Suppressor macrophage treated with lipopolysaccharide for 4 hours (primary cell): ENCODE measurements around the gene RAB9A.
"Not testable (repeated sequence)": the region's sequence is repeated elsewhere in the genome, so short reads cannot be mapped to it uniquely, and the experiment has no call there.

ENCODE experiments used
- DNase-seq: peaks from one replicate; pipeline ENCODE4 v3.0.0-alpha.2; 2020

The RAB9A gene

DNA sequence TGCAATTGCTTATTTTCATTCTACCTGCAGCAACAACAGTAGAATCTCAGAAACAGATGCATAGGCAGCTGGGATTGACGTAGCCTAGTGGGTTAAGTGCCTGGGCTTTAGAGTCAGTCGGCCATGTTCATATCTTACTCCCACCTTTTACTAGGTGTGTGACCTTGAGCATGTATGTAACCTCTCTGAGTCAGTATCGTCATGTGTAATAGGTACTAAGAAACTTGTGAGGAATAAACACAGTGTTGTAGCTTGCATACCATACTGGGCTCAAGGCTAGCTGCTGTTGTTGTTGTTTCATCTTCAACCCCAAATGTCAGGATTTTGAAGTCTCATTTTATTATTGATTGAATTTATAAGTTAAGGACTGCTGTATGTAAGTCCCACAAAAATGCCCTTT lies 14.2 kb downstream of the RAB9A start:
- DNase-seq, result no peak

DNA sequence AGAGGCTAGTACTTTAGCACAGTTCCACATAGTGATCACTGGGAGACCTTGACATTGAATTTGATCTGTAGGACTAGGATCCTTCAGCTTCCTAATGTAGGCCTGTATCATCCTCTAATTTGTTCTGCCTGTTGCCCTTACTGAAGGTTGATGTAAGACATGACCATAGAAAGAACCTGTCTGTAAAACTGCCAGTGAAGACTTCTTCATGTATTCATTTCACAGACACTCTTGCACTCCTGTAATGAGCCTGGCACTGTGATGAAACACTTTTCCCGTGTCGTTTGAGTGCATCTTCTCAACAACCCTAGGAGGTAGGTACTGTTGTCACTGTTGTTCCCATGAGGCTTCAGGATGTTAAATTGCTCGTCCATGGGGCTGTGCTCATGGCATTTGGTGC lies 14.7 kb downstream of the RAB9A start:
- no peak for DNase-seq

DNA sequence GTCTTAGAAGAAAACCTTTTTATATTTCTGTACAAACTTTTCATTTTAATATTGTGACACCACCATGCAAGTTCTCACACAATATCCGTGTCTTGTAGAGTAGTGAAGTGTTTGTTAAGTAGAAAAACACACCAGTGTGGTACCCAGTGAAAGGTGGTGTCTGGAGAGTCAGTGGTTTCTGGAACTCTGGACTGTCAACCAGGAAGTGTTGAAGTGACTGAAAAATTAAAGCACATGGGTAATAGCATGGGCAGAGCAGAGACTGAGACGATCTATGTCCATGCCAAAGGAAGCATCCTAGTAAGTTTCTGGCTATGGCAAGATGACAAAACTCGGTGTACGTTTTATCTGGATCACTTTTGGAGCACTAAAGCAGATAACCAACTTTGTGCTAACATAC lies 22.2 kb downstream of the RAB9A start:
- no peak for DNase-seq

DNA sequence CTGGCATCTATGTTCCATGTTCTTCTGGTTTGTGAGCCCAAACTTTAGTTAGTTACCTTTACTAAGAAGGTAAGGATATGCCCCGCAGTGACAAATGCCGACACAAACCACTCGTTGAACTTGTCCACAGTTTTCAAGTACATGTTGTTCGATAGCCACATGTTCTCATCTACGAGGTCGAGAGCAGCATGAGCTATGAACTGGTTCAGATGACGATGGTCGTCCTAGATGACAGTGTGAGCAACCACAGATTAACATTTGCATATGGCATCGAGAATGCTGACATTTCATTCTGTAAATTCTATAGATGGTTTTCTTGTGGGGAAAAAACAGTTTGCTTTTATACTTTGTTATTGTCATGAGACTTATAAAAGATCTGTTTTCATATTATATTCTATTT lies 27.5 kb downstream of the RAB9A start:
- DNase-seq, result no peak

DNA sequence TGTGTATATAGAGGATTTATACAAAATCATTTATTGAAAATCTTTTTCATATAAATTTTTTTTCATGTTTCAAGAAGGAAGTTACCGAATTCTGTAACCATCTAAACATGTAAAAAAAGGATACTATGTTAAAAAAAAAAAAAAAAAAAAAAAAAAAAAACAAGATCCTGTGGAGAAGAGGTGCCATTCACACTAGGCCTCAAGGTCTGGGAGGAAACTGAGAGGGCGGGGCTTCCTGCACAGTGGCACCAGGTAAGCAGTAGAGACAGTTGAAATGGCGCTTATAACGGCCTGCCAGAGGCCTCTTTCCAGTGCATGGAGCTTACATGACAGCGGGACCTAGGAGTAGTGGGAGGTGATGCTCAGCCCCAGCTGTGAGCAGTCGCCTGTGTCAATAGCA lies 28.0 kb downstream of the RAB9A start:
- no peak for DNase-seq

DNA sequence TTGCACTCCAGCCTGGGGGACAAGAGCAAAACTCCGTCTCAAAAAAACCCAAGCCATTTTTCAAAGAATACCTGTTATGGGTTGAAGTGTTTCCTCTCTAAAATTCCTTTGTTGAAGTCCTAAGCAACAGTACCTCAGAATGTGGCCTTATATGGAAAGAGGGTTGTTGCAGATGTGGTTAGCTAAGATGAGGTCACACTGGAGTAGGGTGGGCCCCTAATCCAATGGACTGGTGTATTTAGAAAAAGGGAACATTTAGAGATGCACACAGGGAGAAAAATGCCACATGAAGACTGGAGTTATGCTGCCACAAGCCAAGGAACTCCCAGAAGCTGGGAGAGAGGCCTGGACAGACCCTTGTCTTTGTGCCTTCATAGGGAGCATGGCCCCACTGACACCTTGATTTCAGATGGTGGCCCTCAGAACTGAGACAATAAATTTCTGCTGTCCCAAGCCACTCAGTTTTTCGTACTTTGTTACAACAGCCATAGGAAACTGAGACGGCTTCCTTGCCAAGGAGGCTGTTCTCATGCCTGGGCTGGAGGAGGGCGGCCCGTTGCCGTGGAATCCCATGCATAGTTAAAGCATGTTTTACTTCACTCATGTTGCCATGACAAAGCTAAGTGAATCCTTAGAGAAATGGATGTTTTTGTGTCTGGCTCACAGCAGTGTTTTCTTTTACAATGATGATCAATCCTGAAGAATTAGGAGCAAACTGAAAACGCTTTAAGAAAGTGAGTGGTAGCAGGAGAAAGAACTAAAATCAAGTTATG lies 29.0 kb downstream of the RAB9A start:
- no peak for DNase-seq

DNA sequence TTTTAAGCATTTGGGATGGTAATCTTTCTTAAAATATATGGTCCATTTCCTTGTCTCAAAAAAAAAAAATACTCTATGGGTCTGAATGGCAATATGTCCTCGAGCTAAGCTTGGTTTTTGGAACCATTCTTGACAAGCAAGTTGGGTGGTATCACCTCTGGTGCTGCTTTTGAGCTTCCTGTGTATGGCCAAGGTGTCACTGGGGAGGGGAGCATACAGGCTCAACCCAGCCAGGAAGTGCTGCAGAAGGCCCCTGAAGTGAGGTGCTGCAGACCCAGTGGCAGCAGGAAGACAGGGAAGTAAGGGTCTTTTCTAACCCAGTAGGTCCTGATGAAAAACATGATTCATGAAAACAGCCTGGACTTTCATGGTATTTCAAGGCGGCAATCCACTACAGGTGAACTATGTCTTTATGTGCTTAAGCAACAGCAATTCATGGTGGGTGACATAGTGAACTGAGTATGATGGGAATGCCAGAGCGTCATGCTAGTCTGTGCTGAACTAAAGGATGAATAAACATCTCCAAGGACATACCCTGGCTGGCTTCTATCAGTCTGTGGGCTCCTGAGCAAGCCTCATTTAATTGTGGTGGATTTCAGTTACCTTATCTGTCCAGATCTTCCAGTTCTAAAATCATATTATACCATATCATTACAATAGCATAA lies 30.4 kb downstream of the RAB9A start:
- DNase-seq, result no peak

DNA sequence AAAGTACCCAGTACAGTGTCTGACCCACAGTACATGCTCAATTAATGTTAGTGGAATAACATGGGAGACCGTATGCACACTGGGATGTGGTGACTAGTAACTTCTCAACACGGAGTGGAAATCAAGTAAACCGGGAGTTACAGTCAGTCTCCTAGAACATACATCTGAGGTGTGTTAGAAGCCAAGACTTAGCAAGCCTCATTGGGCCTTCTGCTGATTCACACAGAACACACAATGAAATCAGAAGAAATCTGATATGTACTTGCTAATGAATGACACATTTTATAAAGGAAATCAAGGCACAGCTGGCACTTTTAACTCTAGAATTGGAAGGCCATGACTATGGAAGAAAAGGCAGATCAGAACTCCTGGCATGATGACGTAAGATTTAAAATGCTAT lies 32.4 kb downstream of the RAB9A start:
- DNase-seq, result no peak

DNA sequence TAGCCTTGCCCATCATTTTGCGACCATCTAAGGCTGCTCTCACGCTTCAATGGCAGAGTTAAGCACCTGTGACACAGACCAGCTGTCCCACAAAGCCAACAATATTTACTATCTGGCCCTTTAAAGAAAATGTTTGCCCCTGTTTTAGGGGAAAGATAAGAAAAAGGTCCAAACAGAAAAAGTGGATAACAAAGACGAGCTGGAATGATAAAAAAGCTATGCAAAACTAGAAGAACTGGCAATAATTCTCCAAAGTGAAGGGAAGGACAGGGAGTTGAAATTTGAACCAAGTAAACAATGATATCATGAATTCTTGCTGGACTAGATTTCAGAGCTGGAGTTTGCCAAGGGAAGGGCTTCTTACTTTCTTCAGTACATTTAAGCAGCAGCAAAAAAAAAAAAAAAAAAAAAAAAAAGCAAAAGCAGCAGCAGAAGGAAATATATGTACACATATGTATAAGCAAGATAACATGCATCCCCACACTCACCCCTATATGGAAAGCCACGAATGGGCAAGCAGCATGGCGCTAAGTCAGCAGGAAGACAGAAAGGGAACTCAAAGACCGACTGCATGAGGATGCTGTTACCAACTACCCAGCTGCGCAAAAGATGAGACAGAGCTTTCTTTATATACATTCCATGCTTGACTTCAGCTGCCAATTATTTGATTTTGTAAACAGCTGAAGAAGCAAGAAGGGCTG lies 33.0 kb downstream of the RAB9A start:
- no peak for DNase-seq

DNA sequence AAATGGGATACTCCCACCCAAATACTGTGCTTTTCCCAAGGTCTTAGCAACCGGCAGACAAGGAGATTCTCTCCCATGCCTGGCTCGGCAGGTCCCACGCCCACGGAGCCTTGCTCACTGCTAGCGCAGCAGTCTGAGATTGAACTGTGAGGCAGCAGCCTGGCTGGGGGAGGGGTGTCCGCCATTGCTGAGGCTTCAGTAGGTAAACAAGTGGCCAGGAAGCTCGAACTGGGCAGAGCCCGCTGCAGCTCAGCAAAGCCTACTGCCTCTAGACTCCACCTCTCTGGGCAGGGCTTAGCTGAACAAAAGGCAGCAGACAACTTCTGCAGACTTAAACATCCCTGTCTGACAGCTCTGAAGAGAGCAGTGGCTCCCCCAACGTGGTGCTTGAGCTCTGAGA lies 36.0 kb downstream of the RAB9A start:
- DNase-seq, result not testable (repeated sequence)

DNA sequence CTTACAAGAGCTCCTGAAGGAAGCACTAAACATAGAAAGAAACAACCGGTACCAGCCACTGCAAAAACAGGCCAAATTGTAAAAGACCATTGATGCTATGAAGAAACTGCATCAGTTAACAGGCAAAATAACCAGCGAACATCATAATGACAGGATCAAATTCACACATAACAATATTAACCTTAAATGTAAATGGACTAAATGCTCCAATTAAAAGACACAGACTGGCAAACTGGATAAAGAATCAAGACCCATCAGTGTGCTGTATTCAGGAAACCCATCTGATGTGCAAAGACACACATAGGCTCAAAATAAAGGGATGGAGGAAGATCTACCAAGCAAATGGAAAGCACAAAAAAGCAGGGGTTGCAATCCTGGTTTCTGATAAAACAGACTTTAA lies 37.7 kb downstream of the RAB9A start:
- not testable (repeated sequence) for DNase-seq

DNA sequence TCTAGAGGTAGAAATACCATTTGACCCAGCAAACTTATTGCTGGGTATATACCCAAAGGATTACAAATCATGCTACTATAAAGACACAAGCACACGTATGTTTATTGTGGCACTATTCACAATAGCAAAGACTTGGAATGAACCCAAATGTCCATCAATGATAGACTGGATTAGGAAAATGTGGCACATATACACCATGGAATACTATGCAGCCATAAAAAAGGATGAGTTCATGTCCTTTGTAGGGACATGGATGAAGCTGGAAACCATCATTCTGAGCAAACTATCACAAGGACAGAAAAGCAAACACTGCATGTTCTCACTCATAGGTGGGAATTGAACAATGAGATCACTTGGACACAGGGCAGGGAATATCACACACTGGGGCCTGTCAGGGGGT lies 41.6 kb downstream of the RAB9A start:
- not testable (repeated sequence) for DNase-seq

DNA sequence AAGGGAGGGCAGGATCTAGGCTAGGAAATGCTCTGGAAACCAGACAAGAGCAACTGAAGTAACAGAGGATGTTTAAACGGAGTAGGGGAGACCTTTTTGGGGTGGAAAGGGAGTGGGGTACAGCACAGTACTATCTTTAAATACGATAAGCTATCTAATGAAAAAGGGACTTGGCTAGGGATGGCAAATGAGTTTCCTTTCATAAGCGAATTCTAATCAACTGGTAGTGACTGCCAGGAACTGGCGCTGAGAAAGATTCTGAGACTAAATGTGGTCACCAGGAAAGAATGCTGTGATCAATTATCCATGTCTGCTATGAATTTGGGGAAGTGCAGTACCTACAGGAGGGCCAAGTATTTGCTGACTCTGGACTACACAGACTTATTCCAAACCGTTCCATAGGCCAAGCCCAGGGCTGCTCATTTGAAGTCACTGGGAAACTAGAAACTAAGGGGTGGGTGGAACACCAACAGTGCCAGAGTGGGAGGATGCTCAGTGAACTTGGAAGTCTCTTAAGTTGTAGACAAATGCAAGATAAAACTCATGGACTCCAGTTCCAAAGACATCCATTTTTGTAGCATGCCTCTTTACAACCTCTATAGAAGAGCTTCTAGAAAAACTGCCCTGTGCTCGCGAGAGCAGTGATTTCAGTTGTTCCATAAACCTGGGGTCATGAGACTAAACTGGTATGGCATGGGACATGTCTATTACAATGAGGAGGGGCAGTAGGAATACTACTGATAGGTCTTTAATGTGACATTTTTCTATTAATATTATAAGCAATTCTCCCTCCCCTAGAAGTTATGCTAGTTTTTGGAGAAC lies 43.5 kb downstream of the RAB9A start:
- DNase-seq, result no peak

DNA sequence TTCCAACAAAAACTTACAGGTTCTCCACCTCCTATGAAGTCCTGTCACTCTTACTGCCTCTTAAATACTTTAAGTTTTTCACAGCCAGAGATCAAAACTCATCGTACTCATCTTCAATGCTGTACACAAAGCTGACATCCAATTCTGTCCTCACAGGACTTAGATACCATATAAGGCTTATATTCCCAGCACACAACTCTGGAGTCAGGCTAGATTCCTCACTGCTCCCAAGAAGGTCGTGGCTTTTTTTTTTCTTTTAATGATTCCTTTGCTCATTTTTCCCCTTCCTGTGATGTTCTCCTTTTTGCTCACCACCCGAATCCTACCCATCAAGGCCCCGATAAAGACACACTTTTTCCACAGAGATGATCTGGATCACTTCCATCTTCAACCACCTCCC lies 44.6 kb downstream of the RAB9A start:
- DNase-seq, result no peak

DNA sequence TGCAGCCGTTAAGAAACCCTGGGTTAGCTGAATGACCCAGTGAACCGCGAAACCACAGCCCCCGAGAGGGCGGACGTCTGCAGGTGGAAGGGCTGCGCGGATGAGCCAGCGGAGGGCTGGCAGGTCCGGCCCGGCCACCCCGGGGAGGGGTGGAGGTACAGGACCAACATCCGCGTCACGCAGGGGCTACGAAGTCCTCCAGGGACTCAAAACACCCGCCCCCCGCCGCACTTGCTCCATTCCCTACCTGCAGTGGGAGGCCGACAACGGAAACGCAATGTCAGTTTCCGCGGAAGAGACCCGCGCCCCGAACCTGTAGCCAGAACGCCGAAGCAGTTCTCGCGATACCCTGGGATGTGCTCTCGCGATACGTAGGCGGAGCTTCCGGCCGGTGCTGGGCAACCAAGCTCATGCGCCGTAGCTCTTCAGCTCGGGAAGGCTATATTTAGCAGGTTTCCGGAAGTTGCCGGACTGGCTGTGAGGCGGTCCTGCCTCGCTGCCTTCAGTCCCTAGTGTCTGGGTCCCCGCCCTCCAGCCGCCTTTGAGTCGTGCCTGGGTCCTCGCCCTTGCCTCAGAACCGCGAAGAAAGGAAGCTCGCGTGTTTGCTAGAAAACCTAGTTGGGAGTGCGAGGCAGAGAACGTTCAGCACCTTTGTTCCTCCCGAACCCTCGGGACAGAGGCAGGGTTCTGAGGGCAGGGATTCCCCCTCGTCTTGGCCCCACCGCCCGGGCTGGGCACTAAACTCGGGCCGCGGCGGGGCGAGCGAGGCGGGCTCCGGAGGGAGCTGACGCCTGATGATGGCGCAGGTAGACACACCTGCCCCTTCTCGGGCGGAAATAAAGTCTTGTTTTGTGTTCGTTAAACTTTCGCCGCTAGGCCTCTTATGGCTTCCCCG lies 45.6 kb downstream of the RAB9A start, which contains the start of the genes OFD1 and TRAPPC2:
Gene OFD1, plus strand, starts transcription at position 471 of the 895 bp plus-strand sequence. Its CDS starts 324 bp downstream, at position 795.
Gene TRAPPC2, minus strand, starts transcription at position 343 of the 895 bp plus-strand sequence. CDS start 14,657 bp downstream, outside the sequence.
- DNase-seq, result peak; percentile 92

DNA sequence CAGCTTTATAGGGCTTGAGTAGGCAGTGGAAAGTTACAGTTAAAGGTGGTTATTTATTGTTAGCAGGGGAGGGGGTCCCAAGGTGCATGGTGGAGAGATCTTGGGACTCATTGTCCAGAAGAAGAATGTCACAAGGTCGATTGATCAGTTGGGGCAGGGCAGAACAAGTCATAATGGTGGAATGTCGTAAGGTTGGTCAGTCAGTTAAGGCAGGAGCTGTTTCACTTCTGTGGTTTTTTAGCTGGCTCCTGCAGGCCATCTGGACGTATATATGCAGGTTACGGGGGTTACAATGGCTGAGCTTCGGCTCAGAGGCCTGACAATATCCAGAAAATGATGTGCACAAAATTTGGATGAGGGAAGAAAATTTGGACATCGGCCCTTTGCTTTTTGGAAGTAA lies 52.8 kb downstream of the RAB9A start:
- no peak for DNase-seq

DNA sequence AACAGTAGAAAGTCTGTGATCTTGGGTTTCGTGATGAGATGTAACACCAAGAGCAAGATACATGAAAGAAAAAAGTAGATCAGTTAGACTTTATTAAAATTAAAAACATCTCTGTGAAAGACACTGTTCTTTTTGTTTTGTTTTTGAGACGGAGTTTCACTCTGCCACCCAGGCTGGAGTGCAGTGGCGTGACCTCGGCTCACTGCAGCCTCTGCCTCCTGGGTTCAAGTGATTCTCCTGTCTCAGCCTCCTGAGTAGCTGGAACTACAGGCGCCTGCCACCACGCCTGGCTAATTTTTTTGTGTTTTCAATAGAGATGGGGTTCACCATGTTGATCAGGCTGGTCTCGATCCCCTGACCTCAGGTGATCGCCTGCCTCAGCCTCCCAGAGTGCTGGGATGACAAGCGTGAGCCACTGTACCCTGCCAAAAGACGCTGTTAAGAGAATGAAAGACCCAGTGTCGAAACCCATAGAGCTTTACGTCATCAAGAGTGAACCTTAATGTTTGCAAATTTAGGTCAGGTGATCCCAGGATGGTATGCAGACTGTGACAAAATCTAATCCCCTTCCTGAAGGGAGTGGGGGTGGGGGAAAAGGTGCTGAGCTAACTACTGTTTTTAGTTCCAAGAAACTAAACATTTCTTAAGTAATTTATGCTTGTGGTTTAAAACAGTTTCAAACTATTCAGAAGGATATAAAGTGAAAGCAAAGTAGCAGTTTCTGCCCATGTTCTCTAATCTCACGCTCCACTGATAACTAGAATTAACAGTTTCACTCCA lies 53.7 kb downstream of the RAB9A start:
- peak; percentile 40 for DNase-seq

DNA sequence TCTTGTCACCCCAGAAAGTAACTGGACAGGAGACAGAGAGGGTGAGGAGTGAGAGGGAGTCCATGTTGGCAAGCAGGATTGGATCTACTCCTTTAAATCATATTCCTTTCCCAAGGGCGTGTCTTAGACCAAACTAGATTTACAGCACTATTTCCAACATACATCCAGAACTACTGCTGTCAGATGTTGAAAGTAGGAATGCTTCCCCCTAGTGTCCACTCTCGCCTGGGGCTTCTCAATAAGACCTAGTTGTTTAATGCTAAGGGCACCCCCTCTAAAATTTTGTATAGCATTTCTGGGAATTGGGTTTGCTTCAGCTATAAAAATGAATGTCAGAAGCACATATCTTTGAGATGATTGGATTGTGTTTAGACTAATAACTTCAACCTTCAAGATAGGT lies 58.9 kb downstream of the RAB9A start:
- DNase-seq, result peak; percentile 33

DNA sequence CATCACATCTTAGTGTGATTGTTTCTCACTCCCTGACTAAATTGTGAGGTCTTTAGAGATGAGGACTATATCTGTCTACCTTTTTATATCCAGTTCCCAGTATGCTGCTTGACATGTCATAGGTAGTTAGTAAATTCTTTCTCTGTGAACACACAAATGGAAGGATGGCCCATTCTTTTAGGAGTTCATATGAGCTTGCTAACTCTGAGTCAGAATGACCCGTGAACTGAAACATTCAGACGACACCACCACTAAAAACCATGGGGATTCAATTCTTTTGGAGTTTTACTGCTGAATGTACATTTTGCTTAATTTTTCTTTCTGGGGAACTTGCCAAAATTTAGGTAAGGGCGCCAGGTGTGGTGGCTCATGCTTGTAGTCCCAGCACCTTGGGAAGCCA lies 59.6 kb downstream of the RAB9A start:
- DNase-seq, result no peak

DNA sequence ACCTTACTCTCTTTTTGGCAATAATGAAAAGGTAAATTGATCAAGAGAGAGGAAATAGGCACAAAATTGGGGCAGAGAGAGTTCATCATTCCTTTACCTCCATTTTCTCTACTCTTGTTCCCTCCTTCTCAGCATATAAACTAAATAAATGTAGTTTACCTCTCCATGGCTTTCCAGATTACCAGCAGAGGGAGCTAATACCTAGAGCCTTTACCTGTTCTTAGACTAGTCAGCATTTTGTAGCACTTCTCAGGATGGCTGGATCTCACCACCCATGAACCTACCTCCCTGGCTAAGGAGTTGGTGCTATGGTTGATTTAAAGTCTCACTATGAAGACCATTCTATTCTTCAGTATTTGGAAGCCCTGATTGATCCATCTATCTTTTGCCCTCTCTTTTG lies 61.3 kb downstream of the RAB9A start:
- DNase-seq, result no peak

DNA sequence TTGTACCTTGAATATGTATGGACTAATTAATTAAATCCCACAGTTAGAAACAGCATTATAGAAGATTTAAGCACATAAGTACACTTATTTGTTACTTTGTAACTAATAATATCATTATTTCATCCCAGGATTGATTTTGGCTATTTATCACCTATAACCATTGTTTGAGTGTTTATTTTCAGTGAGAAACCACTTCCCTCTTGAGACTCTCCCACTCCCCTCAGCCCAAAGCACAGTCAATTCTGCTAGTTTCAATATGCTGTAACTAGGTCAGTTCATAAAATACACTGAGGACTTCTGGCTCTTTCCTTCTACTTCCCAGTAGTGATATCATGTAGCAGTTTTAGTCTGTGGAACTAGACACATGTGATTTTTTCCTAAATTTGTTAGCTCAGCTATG lies 61.9 kb downstream of the RAB9A start:
- DNase-seq, result peak; percentile 14
